DOHH2 (cell line): ENCODE measurements around the gene UQCRH.

Experiments
- EZH2phosphoT487 ChIP-seq: fragments of 200-600 bp; sonication (generic); IDR thresholded peaks from 2 replicates; pipeline ENCODE4 v1.6.1; 2017; ENCODE audit warnings: borderline replicate concordance, mild to moderate bottlenecking, antibody characterized with exemption, low read length, moderate library complexity, mixed read lengths
- TF ChIP-seq, protein P1 (sequence below): fragments of 200-600 bp; sonication (generic); IDR thresholded peaks from one replicate; pipeline ENCODE4 v1.5.1; 2014; ENCODE audit warnings: antibody characterized with exemption, mild to moderate bottlenecking, low read depth, low read length; ENCODE audit not compliant: poor library complexity, severe bottlenecking

GRCh38 chr1:46301406-46301807 lies 2.1 kb upstream of the UQCRH start:
- TF ChIP-seq, protein P1, sequence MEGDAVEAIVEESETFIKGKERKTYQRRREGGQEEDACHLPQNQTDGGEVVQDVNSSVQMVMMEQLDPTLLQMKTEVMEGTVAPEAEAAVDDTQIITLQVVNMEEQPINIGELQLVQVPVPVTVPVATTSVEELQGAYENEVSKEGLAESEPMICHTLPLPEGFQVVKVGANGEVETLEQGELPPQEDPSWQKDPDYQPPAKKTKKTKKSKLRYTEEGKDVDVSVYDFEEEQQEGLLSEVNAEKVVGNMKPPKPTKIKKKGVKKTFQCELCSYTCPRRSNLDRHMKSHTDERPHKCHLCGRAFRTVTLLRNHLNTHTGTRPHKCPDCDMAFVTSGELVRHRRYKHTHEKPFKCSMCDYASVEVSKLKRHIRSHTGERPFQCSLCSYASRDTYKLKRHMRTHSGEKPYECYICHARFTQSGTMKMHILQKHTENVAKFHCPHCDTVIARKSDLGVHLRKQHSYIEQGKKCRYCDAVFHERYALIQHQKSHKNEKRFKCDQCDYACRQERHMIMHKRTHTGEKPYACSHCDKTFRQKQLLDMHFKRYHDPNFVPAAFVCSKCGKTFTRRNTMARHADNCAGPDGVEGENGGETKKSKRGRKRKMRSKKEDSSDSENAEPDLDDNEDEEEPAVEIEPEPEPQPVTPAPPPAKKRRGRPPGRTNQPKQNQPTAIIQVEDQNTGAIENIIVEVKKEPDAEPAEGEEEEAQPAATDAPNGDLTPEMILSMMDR, result no peak
- no peak for TF ChIP-seq EZH2phosphoT487
